Measurements from ENCODE around the gene SMIM33. TPM values are rescaled to one million over a fixed set of nuclear protein-coding genes. Genes with fewer than 3 reads are reported as not detected.

The SMIM33 gene
- total RNA-seq, 1 experiment from 2014 or later, result not detected

DNA sequence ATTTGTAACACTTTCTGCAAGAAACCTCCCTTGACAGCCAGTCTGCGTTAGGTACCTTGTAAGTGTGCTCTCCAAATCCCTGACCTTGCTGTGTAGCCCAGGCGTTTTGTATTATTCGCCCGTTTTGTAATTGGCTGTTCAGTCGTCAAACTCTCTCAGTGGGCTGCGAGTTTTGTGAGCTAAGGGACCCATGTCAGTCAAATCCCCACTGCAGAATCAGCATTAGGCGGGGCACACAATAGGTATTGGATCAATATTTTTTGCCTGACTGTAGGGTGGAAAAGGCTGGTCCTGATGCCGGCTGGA is 32.1 kb upstream of the SMIM33 start:
- H3K79me1 ChIP-seq (ENCODE audit: insufficient read depth, low read depth, low read length, poor library complexity, severe bottlenecking), result no peaks in the 10 kb centered on the region
- H4K91ac ChIP-seq (ENCODE audit: insufficient read length, low read depth, low read length), result no peak overlapping the region
- no peak overlapping the region for H3K27ac ChIP-seq (ENCODE audit: insufficient read length, low read depth, low read length)
- H3K4me1 ChIP-seq (ENCODE audit: insufficient read depth, low read length), result peaks cover 2% of the 10 kb centered on the region; the same call in 1 of the 2 replicates
- H4K8ac ChIP-seq (replicated peaks; ENCODE audit: insufficient read length, low read depth, low read length), result no peak overlapping the region
- no peak overlapping the region for H4K5ac ChIP-seq (ENCODE audit: insufficient read length, low read depth, low read length)
- no peak overlapping the region for H2BK15ac ChIP-seq (ENCODE audit: low read depth, low read length)
- no peak overlapping the region for H2AFZ ChIP-seq (ENCODE audit: low read length)
- H3K4me2 ChIP-seq (ENCODE audit: insufficient read depth, insufficient read length, low read length), result peak overlapping the region; percentile 89
- no peak overlapping the region for H2BK120ac ChIP-seq (ENCODE audit: low read depth, low read length, poor library complexity, severe bottlenecking)
- no peak overlapping the region for H3T11ph ChIP-seq (ENCODE audit: low read length)
- no peak overlapping the region for H3K56ac ChIP-seq (ENCODE audit: insufficient read length, low read depth, low read length)
- peaks cover 3% of the 10 kb centered on the region for H3K27me3 Mint-ChIP-seq (ENCODE audit: low read depth)
- peaks cover 5% of the 10 kb centered on the region for H3K23me2 ChIP-seq (ENCODE audit: insufficient read length, low read depth, low read length, poor library complexity, severe bottlenecking)
- peaks cover 20% of the 10 kb centered on the region in 2 experiments for H3K4me1 Mint-ChIP-seq
- H3K36me3 Mint-ChIP-seq (ENCODE audit: insufficient read depth in 1 of 3, low read depth in 3 of 3), result peaks cover 5 to 27% (median 13%) of the 10 kb centered on the region in 3 experiments; a peak in 6 of 7 replicates
- H3K23ac ChIP-seq (ENCODE audit: insufficient read length, low read depth, low read length), result no peak overlapping the region
- H4K20me1 ChIP-seq (ENCODE audit: control insufficient read depth, insufficient read depth, insufficient read length), result no peaks in the 10 kb centered on the region
- H3K14ac ChIP-seq (ENCODE audit: insufficient read depth, low read length), result no peak overlapping the region
- no peaks in the 10 kb centered on the region for H3K9me3 ChIP-seq (ENCODE audit: control insufficient read depth, low read depth, low read length)
- H3K27me3 ChIP-seq (ENCODE audit: insufficient read depth, low read length), result no peaks in the 10 kb centered on the region
- no peak overlapping the region for H2AK5ac ChIP-seq (ENCODE audit: insufficient read length, low read length)
- no peak overlapping the region for H2BK12ac ChIP-seq (ENCODE audit: insufficient read length, low read depth, low read length)
- no peaks in the 10 kb centered on the region for H3K9me3 Mint-ChIP-seq
- no CpG with 5 or more reads among the region's 8 CpGs for WGBS (ENCODE audit: extremely low coverage, insufficient read length, low lambda C conversion rate)
- H2BK5ac ChIP-seq (ENCODE audit: insufficient read length, low read length), result no peak overlapping the region
- no peak overlapping the region for H3K4ac ChIP-seq (ENCODE audit: low read depth, low read length)
- 0 out of 2 replicates have a peak, but pooled peaks cover 2% of the 10 kb centered on the region for H3K79me2 ChIP-seq (ENCODE audit: insufficient read depth, low read length)
- H3K4me3 Mint-ChIP-seq, result peak overlapping the region; percentile 95 to 96
- peak overlapping the region; percentile 39 for H3K9ac ChIP-seq (ENCODE audit: extremely low read depth, insufficient read length, low read length)
- TF ChIP-seq, protein P1, sequence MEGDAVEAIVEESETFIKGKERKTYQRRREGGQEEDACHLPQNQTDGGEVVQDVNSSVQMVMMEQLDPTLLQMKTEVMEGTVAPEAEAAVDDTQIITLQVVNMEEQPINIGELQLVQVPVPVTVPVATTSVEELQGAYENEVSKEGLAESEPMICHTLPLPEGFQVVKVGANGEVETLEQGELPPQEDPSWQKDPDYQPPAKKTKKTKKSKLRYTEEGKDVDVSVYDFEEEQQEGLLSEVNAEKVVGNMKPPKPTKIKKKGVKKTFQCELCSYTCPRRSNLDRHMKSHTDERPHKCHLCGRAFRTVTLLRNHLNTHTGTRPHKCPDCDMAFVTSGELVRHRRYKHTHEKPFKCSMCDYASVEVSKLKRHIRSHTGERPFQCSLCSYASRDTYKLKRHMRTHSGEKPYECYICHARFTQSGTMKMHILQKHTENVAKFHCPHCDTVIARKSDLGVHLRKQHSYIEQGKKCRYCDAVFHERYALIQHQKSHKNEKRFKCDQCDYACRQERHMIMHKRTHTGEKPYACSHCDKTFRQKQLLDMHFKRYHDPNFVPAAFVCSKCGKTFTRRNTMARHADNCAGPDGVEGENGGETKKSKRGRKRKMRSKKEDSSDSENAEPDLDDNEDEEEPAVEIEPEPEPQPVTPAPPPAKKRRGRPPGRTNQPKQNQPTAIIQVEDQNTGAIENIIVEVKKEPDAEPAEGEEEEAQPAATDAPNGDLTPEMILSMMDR (conservative IDR thresholded peaks at IDR 0.05), result no peak
- peak overlapping the region in 2 of 3 experiments; percentile 35 to 55; a peak in 2 of 7 replicates for H3K27ac Mint-ChIP-seq
- no peak overlapping the region for H3K18ac ChIP-seq (ENCODE audit: insufficient read length, low read depth, low read length)
- DNase-seq, result no peak
- no peak overlapping the region for H2BK20ac ChIP-seq (ENCODE audit: low read depth, low read length, poor library complexity, severe bottlenecking)
